H4 (cell line): ENCODE measurements around the gene TBC1D1. TPM values are rescaled to one million over a fixed set of nuclear protein-coding genes. Genes with fewer than 3 reads are reported as not detected.
A peak's percentile ranks its signal among the peaks of the same experiment; 100 is the strongest.
"Not testable (repeated sequence)": the region's sequence is repeated elsewhere in the genome, so short reads cannot be mapped to it uniquely, and the experiment has no call there.

Source experiments
- DNase-seq: peaks from one replicate; pipeline ENCODE4 v3.0.0-alpha.2; 2015; ENCODE audit warnings: low spot score
- total RNA-seq: library from RNA; depleted of rRNA; stranded (reverse); fragments of >200 nt; shearing (Covaris generic); gene quantifications from 2 replicates; pipeline ENCODE4 v1.2.3, GENCODE V29; 2014

Gene TBC1D1
- total RNA-seq, 1 experiment from 2014 or later, result 110 TPM

DNA sequence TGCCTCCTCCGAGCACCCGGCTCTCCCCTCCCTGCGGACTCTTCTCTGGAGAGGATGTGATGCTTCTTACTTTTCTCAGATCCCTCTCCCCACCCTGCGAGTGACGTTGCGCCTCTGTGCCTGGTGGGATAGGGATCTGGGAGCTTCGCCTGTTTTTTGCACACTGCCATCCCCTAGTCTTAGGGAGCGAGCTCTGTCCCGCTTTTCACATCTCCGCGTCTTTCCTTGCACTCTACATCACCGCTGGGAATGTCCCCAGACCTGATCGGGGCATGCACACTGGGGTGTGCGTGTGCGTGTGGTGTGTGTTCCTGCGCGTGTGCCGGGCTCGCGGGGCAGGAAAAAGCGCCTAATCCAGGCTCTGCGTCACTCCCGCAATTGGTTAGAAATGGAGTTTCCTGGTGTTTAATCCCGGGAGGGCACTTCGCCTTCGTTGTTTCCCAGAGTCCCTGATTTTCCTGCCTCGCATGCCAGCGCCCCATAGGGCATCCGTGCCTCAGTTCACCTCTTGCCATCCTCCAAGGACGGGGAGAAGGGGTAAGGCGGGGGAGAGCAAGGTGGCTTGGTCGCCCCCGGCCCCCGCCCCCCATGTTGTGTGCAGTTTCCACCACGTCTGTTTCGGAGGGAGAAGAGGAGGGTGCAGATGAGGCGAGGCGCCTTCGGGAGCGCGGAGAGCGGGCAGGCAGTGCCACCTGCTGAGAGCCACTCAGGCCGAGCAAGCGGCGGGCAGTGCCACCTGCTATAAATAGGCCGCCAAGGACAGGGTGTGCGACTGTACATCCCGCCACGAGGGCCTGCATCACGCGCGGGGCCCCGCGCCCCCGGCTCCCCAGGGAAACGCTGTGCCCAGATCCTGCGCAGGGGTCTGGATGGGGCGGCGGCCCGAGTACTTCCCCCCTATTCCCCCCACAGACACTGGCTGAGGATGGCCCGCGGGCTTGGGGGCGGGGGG, 759 bp upstream of the TBC1D1 start:
- no peak for DNase-seq

DNA sequence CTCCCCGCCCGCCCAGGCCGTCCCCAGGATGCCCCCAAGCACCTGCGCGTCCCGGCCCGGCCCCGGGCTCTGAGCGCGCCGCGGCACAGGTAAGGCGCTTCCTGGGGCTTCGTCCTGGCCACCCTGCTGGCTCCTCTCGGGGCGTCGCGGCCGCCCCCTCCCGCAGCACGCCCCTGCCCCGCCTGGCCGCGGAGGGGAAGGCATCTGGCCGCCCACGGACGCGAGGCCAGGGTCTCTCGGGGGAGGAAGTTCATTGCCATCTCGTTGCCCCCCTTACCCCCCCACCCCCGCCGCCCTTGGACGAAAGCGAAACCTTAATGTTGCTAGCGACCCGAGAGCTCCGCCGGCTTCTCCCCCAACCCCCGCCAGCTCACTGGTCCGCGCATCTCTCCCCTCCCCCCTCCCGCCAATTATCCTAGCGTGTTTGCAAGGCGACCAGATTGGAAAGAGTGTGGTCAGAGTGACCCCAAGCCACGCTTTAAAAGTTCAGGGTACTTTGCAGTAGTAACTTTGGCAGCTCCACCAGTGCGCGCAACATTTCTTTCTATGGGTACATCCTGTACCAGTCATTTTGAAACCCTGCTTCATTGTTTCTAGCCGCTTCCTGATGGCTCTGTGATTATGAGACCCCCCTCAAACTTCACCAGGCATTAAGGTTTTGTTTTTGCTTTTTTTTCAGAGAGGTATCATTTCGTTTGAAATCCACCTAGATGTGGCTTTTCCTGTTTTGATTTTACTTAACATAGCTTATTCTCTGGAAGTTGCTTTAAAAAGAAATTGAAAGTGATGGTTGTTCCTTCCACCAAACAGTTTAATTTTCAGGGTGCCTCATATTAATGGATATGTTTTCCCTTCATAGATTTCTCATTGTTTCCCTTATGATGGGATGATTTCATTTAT, 626 bp downstream of the TBC1D1 start:
- no peak for DNase-seq

GRCh38 chr4:37892641-37893040, 1.8 kb downstream of the TBC1D1 start:
- DNase-seq, result no peak

GRCh38 chr4:37893164-37893563, 2.3 kb downstream of the TBC1D1 start:
- DNase-seq, result no peak

DNA sequence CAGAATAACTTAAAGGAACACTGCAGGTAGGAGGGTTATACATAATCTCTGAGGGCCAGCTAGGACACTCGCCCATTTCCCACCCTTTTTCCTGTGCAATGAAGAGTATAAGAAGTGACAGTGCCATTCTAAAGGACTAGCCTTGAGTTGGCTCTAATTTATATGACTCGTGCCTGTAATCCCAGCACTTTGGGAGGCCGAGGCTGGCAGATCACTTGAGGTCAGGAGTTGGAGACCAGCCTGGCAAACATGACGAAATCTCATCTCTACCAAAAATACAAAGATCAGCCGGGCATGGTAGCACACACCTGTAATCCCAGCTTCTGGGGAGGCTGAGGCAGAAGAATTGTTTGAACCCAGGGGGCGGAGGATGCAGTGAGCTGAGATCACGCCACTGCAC, 4.4 kb downstream of the TBC1D1 start:
- DNase-seq, result no peak

GRCh38 chr4:37896206-37896860, 5.4 kb downstream of the TBC1D1 start:
- DNase-seq, result no peak

GRCh38 chr4:37902212-37902611, 11.3 kb downstream of the TBC1D1 start:
- no peak for DNase-seq

- no peak for DNase-seq
Observed at GRCh38 chr4:37902738-37903693, 12.1 kb downstream of the TBC1D1 start.

DNA sequence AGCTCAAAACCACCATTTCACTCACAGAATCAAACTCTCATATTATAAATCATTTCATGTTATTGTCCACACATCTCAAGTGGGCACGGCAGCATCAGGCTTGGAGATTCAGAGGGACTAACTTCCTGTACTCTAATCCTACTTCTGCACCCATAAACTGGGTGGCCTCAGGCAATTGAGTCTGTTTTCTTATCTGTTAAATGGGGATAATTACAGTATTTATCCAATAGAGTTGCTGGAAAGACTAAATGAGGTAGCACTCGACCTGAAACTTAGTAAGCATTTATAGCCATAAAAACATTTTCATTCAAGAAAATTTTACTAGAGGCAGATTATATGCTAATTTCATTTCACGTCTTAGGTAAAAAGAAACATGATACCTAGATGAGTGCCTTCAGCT, 13.0 kb downstream of the TBC1D1 start:
- no peak for DNase-seq

DNA sequence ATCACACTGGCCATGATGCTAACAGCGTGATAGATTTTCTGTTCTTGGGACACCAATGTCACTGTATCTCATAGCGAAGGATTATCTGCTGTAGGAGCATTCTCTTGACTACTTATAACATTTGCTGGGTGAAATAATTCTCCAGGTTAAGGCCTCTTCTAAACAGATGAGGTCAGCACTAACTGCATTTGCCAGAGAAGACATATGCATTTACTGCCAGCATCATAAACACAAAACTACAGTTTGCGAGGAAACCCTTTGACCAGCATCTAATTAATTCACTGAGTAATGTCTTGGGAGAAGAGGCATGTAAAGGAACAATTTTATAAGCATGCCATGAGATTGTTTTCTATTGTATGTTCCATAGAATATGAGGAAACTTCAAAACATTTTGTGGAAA, 13.9 kb downstream of the TBC1D1 start:
- no peak for DNase-seq

DNA sequence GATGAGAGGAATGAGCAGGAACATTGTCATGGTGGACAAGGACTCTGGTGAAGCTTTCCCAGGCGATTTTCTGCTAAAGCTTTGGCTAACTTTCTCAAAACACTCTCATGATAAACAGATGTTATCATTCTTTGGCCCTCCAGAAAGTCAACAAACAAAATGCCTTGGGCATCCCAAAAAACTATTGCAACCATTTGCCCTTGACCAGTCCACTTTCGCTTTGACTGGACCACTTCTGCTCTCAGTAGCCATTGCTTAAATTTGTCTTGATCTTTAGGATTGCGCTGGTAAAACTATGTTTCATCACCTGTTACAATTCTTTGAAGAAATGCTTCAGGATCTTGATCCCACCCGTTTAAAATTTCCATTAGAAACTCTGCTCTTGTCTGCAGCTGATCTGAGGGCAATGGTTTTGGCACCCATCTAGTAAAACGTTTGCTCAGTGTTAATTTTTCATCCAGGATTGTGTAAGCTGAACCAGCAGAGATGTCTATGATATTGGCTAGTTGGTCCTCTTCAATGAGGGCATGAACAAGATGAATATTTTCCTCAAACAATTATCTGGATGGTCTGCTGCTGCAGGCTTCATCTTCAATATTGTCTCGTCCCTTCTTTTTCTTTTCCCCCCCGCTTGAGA, 14.8 kb downstream of the TBC1D1 start:
- DNase-seq, result no peak

- no peak for DNase-seq
Observed at GRCh38 chr4:37908488-37909331, 17.8 kb downstream of the TBC1D1 start.

DNA sequence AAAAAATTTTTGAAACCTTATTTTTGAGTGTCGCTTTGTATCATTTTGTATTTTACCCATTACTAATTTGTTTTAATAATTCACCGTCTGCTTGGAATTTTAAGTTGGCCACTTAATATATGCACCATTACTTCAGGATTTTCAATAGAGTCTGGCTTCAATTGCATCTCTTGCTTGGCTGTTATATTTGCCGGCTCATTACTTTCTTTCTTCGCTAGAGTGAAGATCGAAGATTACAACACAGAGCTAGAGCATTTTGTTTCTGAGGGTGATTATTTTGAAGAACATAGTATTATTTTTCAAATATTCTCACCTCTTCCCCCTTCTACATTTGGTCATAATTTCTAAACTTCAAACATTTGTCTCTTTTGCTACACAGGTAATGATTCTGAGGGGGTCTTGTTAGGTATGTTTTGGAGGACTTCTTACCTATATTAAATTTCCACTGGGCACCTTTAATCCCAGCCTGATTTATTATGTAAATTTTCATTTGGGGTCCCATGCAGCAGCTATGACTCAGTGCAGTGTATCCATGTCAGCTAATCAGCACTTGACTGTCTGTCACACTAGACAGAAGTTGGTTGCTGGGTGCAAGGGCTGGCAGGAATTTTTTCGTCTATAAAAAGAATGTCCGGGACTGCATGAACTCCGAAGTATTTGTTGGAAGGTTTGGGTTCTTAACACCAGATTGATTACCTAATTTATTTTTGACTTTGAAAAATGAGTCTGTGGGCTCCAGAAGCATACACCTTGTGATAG, 18.6 kb downstream of the TBC1D1 start:
- DNase-seq, result no peak

DNA sequence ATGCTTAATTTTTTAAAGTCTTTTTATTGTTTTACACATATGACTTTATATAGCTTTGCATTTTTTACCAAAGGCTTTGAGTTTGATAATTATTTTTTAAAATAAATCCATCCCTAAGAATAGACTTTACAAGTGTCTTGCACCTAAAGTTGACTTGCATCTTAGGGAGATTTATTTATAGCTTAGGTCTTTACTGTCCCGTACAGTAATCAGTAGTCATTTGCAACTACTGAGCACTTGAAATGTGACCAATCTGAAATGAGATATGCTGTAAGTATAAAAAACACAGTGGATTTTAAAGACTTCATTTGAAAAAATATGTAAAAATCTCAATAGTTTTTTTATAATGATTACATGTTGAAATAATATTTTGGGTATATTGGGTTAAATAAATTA, 19.2 kb downstream of the TBC1D1 start:
- no peak for DNase-seq

- no peak for DNase-seq
Observed at GRCh38 chr4:37914539-37914938, 23.7 kb downstream of the TBC1D1 start.

DNA sequence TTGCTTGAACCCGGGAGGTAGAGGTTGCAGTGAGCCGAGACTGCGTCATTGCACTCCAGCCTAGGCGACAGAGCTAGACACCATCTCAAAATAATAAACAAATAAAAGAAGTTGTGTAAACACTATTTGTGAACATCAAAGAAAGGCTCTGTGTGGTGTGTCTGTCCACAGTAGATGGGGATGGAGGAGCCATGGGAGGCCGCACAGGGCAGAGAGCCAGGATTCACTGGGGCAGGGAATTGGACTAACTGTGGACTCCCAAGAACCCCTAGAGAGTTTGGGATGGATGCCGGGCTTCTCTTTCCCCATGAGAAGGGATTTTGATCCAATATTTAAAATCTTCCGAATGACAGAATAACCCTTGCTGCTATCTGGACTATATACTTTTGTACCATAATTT, 26.5 kb downstream of the TBC1D1 start:
- no peak for DNase-seq

DNA sequence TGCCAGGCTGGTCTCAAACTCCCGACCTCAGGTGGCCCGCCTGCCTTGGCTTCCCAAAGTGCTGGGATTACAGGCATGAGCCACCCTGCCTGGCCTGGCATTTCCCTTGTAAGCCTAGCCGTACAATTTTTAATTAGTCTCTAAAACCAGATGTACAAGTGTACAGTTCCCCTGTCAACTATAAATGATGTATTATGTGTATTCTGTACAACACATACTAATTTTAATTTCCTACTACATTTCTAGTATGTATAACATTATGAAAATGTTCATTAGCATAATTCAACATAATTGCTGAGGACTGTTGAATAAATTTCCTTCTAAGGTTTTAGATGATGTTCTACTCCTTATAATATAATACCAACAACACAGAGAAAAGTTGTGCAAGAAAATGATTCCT, 27.8 kb downstream of the TBC1D1 start:
- DNase-seq, result no peak

GRCh38 chr4:37922328-37922727, 31.4 kb downstream of the TBC1D1 start:
- DNase-seq, result peak; percentile 34

GRCh38 chr4:37923089-37923488, 32.2 kb downstream of the TBC1D1 start:
- not testable (repeated sequence) for DNase-seq
